HG03558 (cell line): Measurements from ENCODE around the gene CSNK1A1L.
"Not testable (repeated sequence)": the region's sequence is repeated elsewhere in the genome, so short reads cannot be mapped to it uniquely, and the experiment has no call there.

Experiments used
- ATAC-seq: cut with Tn5 transposase; IDR thresholded peaks from one replicate; pipeline ENCODE4 v1.9.1; 2021; ENCODE audit warnings: moderate number of reproducible peaks; ENCODE audit not compliant: unreplicated experiment; ENCODE audit errors: extremely low read depth

The CSNK1A1L gene

GRCh38 chr13:37065890-37066526 lies 39.5 kb downstream of the CSNK1A1L start:
- no peak for ATAC-seq

DNA sequence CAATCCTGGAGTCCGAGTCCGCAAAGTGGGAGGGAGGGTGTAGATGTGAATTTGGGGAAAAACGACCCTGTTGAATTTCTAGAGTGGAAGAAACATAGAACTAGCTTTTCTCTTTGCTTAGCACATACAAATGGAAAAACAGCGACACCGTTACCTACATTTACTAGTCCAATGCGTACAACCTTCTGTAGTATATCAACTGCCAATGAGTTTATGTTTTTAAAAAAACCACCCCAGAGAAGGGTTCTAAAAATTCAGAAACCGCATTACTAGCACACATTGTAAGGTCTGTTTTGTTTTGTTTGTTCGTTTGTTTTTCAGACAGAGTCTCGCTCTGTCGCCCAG lies 45.6 kb downstream of the CSNK1A1L start:
- ATAC-seq, result no peak

DNA sequence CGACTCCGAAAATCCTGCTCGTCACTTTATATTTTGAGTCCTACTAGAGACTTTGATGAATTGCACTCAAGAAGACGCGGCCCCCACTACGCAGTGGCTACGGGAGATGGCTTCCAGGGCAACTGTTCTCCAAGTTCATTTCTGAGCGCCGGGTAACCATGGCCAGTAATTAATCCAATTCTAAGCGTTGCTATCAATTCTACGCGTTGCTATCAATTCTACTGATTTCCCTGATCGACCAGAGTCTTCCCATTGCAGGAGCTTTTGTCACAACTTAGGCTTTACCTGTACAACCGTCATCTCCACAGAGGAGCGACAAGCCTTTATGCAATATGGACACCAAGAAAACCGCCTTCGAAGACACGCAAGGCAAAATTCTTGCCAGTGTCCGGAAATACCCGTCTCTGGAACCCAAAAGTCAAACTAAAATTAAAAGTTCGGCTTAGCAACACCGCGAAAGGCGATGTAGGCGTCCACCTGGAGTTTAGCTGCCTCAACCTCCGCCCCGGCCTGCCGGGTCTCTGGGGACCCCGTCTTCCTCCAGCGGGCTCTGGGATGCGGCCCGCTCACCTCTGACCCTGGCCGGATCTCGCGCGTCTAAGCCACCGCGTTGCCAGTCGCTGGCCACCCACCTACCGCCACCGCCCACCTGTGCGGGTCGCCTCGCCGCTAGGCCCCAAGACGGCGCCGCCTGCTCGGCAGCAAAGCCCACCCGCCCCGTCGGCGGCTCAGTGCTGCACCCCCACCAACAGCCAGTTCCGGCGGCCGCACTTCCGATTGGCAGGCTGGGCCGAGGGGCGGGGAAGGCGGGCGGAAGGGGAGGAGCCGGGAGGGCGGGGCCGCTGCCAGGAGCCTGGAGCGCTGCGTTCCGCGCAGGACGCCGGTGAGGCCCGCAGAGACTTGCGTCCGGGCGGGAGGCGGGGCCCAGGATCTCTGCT lies 46.3 kb downstream of the CSNK1A1L start, which contains the start of gene SUPT20H:
SUPT20H (minus strand) TSS at position 779 of the 938 bp plus-strand sequence. CDS start 8,198 bp downstream, outside the sequence.
- ATAC-seq, result peak; percentile 94

- not testable (repeated sequence) for ATAC-seq
Observed at GRCh38 chr13:37056228-37056627, 49.2 kb downstream of the CSNK1A1L start.
